H9 (cell line): Measurements from ENCODE around the gene MGAT5. TPM values are rescaled to one million over a fixed set of nuclear protein-coding genes. Genes with fewer than 3 reads are reported as not detected.
A peak's percentile ranks its signal among the peaks of the same experiment; 100 is the strongest.

ENCODE experiments used
- DNase-seq: peaks from one replicate; pipeline ENCODE4 v3.0.0-alpha.2; 2017
- H2AFZ ChIP-seq: one replicate; pipeline ENCODE4 v1.6.1; 2013; ENCODE audit warnings: mild to moderate bottlenecking, low read length, control low read depth, moderate library complexity
- H2AK5ac ChIP-seq: 2 replicates; pipeline ENCODE4 v1.6.1; 2013; ENCODE audit warnings: low read length, control low read depth, mixed read lengths; ENCODE audit not compliant: insufficient read length
- H2BK120ac ChIP-seq: one replicate; pipeline ENCODE4 v1.6.1; 2013; ENCODE audit warnings: low read depth, mild to moderate bottlenecking, low read length, control low read depth, inconsistent platforms; ENCODE audit not compliant: poor library complexity, severe bottlenecking
- H2BK12ac ChIP-seq: 2 replicates; pipeline ENCODE4 v1.6.1; 2013; ENCODE audit warnings: low read length, control low read depth, mixed read lengths, low read depth; ENCODE audit not compliant: insufficient read length
- H2BK15ac ChIP-seq: 2 replicates; pipeline ENCODE4 v1.6.1; 2013; ENCODE audit warnings: low read depth, low read length, control low read depth
- H2BK20ac ChIP-seq: one replicate; pipeline ENCODE4 v1.6.1; 2013; ENCODE audit warnings: low read depth, mild to moderate bottlenecking, low read length, control low read depth, inconsistent platforms; ENCODE audit not compliant: poor library complexity, severe bottlenecking
- H2BK5ac ChIP-seq: 2 replicates; pipeline ENCODE4 v1.6.1; 2013; ENCODE audit warnings: low read length, control low read depth, mixed read lengths; ENCODE audit not compliant: insufficient read length
- H3K14ac ChIP-seq: 2 replicates; pipeline ENCODE4 v1.6.1; 2013; ENCODE audit warnings: low read length, control low read depth; ENCODE audit not compliant: insufficient read depth
- H3K18ac ChIP-seq: 2 replicates; pipeline ENCODE4 v1.6.1; 2013; ENCODE audit warnings: low read depth, mild to moderate bottlenecking, mixed read lengths, low read length, control low read depth; ENCODE audit not compliant: insufficient read length
- H3K23ac ChIP-seq: 2 replicates; pipeline ENCODE4 v1.6.1; 2013; ENCODE audit warnings: low read length, control low read depth, mixed read lengths, low read depth; ENCODE audit not compliant: insufficient read length
- H3K23me2 ChIP-seq: 2 replicates; pipeline ENCODE4 v1.6.1; 2013; ENCODE audit warnings: low read depth, mild to moderate bottlenecking, mixed read lengths, low read length, control low read depth; ENCODE audit not compliant: insufficient read length, poor library complexity, severe bottlenecking
- H3K27ac ChIP-seq: 2 replicates; pipeline ENCODE4 v1.5.1; 2013; ENCODE audit warnings: low read length, control low read depth, mixed read lengths, low read depth; ENCODE audit not compliant: insufficient read length
- H3K27me3 ChIP-seq: 2 replicates; pipeline ENCODE4 v1.6.1; 2013; ENCODE audit warnings: low read length, control low read depth, inconsistent platforms; ENCODE audit not compliant: insufficient read depth
- H3K4ac ChIP-seq: 2 replicates; pipeline ENCODE4 v1.6.1; 2013; ENCODE audit warnings: low read depth, mild to moderate bottlenecking, control low read depth, inconsistent platforms, low read length, moderate library complexity
- H3K4me1 ChIP-seq: 2 replicates; pipeline ENCODE4 v1.6.1; 2013; ENCODE audit warnings: low read length, control low read depth, inconsistent platforms; ENCODE audit not compliant: insufficient read depth
- H3K4me2 ChIP-seq: 2 replicates; pipeline ENCODE4 v1.6.1; 2013; ENCODE audit warnings: low read length, control low read depth, mixed read lengths; ENCODE audit not compliant: insufficient read length, insufficient read depth
- H3K56ac ChIP-seq: 2 replicates; pipeline ENCODE4 v1.6.1; 2013; ENCODE audit warnings: low read depth, mild to moderate bottlenecking, mixed read lengths, low read length, control low read depth; ENCODE audit not compliant: insufficient read length
- H3K79me1 ChIP-seq: 2 replicates; pipeline ENCODE4 v1.6.1; 2013; ENCODE audit warnings: low read depth, mild to moderate bottlenecking, moderate library complexity, low read length, control low read depth, inconsistent platforms; ENCODE audit not compliant: insufficient read depth, poor library complexity, severe bottlenecking
- H3K79me2 ChIP-seq: 2 replicates; pipeline ENCODE4 v1.6.1; 2013; ENCODE audit warnings: low read length, control low read depth, inconsistent platforms; ENCODE audit not compliant: insufficient read depth
- H3K9ac ChIP-seq: 2 replicates; pipeline ENCODE4 v1.6.1; 2013; ENCODE audit warnings: low read length, control low read depth, mixed read lengths; ENCODE audit not compliant: insufficient read length; ENCODE audit errors: extremely low read depth
- H3K9me3 ChIP-seq: one replicate; pipeline ENCODE4 v1.6.1; 2013; ENCODE audit warnings: low read depth, low read length, inconsistent platforms; ENCODE audit not compliant: control insufficient read depth
- H3T11ph ChIP-seq: one replicate; pipeline ENCODE4 v1.6.1; 2013; ENCODE audit warnings: mild to moderate bottlenecking, low read length, control low read depth, inconsistent platforms
- H4K20me1 ChIP-seq: one replicate; pipeline ENCODE4 v1.6.1; 2013; ENCODE audit not compliant: control insufficient read depth, insufficient read length, insufficient read depth
- H4K5ac ChIP-seq: 2 replicates; pipeline ENCODE4 v1.6.1; 2013; ENCODE audit warnings: low read depth, mild to moderate bottlenecking, mixed read lengths, low read length, control low read depth; ENCODE audit not compliant: insufficient read length
- H4K8ac ChIP-seq: replicated peaks from 2 replicates; pipeline ENCODE4 v1.6.1; 2013; ENCODE audit warnings: low read length, control low read depth, mixed read lengths, low read depth; ENCODE audit not compliant: insufficient read length
- H4K91ac ChIP-seq: 2 replicates; pipeline ENCODE4 v1.6.1; 2013; ENCODE audit warnings: low read depth, mild to moderate bottlenecking, moderate library complexity, mixed read lengths, low read length, control low read depth; ENCODE audit not compliant: insufficient read length
- H3K27ac Mint-ChIP-seq, 3 experiments: 2 replicates in 2 of 3; 3 replicates in 1 of 3; pipeline ENCODE4 v1.8.0; 2020 to 2021; ENCODE audit warnings: mixed read lengths in 3 of 3, mild to moderate bottlenecking in 1 of 3, moderate library complexity in 1 of 3
- H3K27me3 Mint-ChIP-seq: 2 replicates; pipeline ENCODE4 v1.8.0; 2021; ENCODE audit warnings: low read depth, mild to moderate bottlenecking, moderate library complexity, mixed read lengths
- H3K36me3 Mint-ChIP-seq, 3 experiments: 2 replicates in 2 of 3; 3 replicates in 1 of 3; pipeline ENCODE4 v1.8.0; 2020 to 2021; ENCODE audit warnings: low read depth in 3 of 3, mixed read lengths in 3 of 3; ENCODE audit not compliant: insufficient read depth in 1 of 3
- H3K4me1 Mint-ChIP-seq, 2 experiments: 2 replicates each; pipeline ENCODE4 v1.8.0; 2020; ENCODE audit warnings: mixed read lengths in 2 of 2
- H3K4me3 Mint-ChIP-seq, 2 experiments: 2 replicates in 1 of 2; 3 replicates in 1 of 2; pipeline ENCODE4 v1.8.0; 2020 to 2021; ENCODE audit warnings: mild to moderate bottlenecking in 2 of 2, mixed read lengths in 2 of 2, moderate library complexity in 1 of 2
- H3K9me3 Mint-ChIP-seq, 2 experiments: 2 replicates in 1 of 2; 3 replicates in 1 of 2; pipeline ENCODE4 v1.8.0; 2020; ENCODE audit warnings: mild to moderate bottlenecking in 2 of 2, mixed read lengths in 2 of 2, moderate library complexity in 1 of 2
- WGBS: extraction: QIAGEN DNeasy Blood & Tissue Kit; methylation state at CpG from one replicate; pipeline ENCODE4 v1.1.7; 2013; ENCODE audit warnings: missing lambda C conversion rate, low lambda C conversion rate, mixed read lengths; ENCODE audit not compliant: insufficient read length; ENCODE audit errors: extremely low coverage; 5-methylcytosine and 5-hydroxymethylcytosine counted together
- total RNA-seq: library from RNA; stranded (reverse); gene quantifications from 2 replicates; pipeline ENCODE4 v1.2.1, GENCODE V29; 2021
- TF ChIP-seq, protein P1 (sequence below): fragments of 200-600 bp; sonication (generic); conservative IDR thresholded peaks from 3 replicates; pipeline ENCODE4 v1.8.0; 2021; ENCODE audit warnings: antibody characterized with exemption, mild to moderate bottlenecking

MGAT5 gene
- total RNA-seq, 1 experiment from 2014 or later: 25.7 TPM

- no peak overlapping the region for H3K4me3 Mint-ChIP-seq
- H2BK120ac ChIP-seq: no peak overlapping the region
- H4K20me1 ChIP-seq: no peaks in the 10 kb centered on the region
- no peak for DNase-seq
- H3K36me3 Mint-ChIP-seq: no peaks in the 10 kb centered on the region
- no peaks in the 10 kb centered on the region for H3K27me3 ChIP-seq
- no peak overlapping the region for H2BK5ac ChIP-seq
- H3K4me1 Mint-ChIP-seq: peaks cover 2 to 6% of the 10 kb centered on the region in 2 experiments; a peak in 3 of 4 replicates
- WGBS: no CpG with 5 or more reads among the region's 6 CpGs
- H3K4me2 ChIP-seq: no peak overlapping the region
- no peaks in the 10 kb centered on the region for H3K9me3 ChIP-seq
- no peak overlapping the region for H3K56ac ChIP-seq
- H3K23ac ChIP-seq: no peak overlapping the region
- no peaks in the 10 kb centered on the region for H3K79me2 ChIP-seq
- no peak overlapping the region for H2AK5ac ChIP-seq
- no peak overlapping the region for H3K27ac ChIP-seq
- H3K4ac ChIP-seq: no peak overlapping the region
- no peak overlapping the region for H3K18ac ChIP-seq
- no peak overlapping the region for H3T11ph ChIP-seq
- H2BK15ac ChIP-seq: no peak overlapping the region
- H3K14ac ChIP-seq: no peak overlapping the region
- no peak overlapping the region for H3K9ac ChIP-seq
- H4K5ac ChIP-seq: no peak overlapping the region
- no peak overlapping the region for H2BK12ac ChIP-seq
- peak overlapping the region in 1 of 3 experiments; percentile 59; a peak in 1 of 7 replicates for H3K27ac Mint-ChIP-seq
- H3K23me2 ChIP-seq: no peaks in the 10 kb centered on the region
- H3K9me3 Mint-ChIP-seq: no peaks in the 10 kb centered on the region
- no peaks in the 10 kb centered on the region for H3K4me1 ChIP-seq
- no peak overlapping the region for H2BK20ac ChIP-seq
- H4K8ac ChIP-seq: no peak overlapping the region
- no peak overlapping the region for H2AFZ ChIP-seq
- no peaks in the 10 kb centered on the region for H3K79me1 ChIP-seq
- H4K91ac ChIP-seq: no peak overlapping the region
- peaks cover 4% of the 10 kb centered on the region for H3K27me3 Mint-ChIP-seq
- TF ChIP-seq, protein P1, sequence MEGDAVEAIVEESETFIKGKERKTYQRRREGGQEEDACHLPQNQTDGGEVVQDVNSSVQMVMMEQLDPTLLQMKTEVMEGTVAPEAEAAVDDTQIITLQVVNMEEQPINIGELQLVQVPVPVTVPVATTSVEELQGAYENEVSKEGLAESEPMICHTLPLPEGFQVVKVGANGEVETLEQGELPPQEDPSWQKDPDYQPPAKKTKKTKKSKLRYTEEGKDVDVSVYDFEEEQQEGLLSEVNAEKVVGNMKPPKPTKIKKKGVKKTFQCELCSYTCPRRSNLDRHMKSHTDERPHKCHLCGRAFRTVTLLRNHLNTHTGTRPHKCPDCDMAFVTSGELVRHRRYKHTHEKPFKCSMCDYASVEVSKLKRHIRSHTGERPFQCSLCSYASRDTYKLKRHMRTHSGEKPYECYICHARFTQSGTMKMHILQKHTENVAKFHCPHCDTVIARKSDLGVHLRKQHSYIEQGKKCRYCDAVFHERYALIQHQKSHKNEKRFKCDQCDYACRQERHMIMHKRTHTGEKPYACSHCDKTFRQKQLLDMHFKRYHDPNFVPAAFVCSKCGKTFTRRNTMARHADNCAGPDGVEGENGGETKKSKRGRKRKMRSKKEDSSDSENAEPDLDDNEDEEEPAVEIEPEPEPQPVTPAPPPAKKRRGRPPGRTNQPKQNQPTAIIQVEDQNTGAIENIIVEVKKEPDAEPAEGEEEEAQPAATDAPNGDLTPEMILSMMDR: no peak
These were observed 204.6 kb downstream of the MGAT5 start for GRCh38 chr2:134458473-134458853.
